Stomach (tissue), 4 donors: ENCODE data around the gene MICAL2.

Experiments used
- CTCF ChIP-seq, 7 experiments: fragments of 450-650 bp in 4 of 7; fragments of 200-600 bp in 3 of 7; sonication (generic) in 3 of 7; IDR thresholded peaks; one replicate each; pipeline ENCODE4 v1.5.1; 2016 to 2019; ENCODE audit warnings: antibody characterized with exemption in 7 of 7, control low read depth in 2 of 7, mild to moderate bottlenecking in 1 of 7
- POLR2A ChIP-seq, 4 donors: fragments of 450-650 bp; IDR thresholded peaks; one replicate each; pipeline ENCODE4 v1.6.1; 2016; ENCODE audit warnings: antibody characterized with exemption in 4 of 4, control low read depth in 2 of 4, mild to moderate bottlenecking in 1 of 4, moderate library complexity in 1 of 4

DNA sequence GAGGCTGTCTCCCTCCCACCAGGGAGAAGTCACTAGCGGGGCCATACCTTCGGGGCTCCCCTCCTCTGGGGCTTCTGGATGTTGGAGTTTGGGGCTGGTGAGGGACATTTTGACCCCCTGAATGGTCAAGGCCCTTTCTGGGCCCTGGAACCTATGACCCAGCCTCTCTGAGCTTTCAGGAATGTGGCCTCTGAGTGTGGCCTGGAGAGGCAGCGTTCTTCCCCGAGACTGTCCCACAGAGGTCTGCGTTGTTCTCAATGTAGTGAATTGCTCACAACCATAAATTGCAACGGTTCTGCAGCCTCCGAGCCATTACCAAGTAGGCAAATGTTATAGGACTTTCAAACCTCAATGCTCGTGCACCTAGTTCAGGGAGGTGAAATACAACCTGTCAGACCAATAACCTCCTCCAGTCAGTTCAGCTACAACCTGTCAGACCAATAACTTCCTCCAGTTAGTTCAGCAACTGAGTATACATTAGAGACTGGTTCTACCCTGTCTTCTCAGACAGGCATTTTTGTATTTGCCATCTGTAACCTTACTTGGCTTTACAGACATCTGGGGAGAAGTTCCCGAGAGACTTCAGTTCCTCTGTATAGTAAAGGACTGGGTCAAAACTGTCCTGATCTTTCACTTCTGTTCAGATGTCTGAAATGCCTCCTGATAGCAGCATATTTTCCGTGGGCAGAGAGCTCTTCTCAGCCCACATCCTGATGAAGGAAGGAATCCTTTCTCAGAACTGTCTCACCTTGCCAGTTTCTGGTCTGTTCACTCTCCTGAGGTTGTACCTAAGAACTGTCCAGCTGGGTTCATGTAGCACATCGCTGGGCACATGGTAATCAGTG, 34.2 kb downstream of the MICAL2 start:
- no peak for TF ChIP-seq CTCF (IDR thresholded peaks at IDR 0.05)
- no peak for TF ChIP-seq POLR2A (IDR thresholded peaks at IDR 0.05)
